Fibroblast of peridontal ligament (primary cell): ENCODE measurements around the gene MTUS2.

Experiments
- DNase-seq: peaks from one replicate; pipeline ENCODE4 v3.0.0-alpha.2; 2010; ENCODE audit errors: extremely low read depth

The MTUS2 gene

GRCh38 chr13:29508130-29508875, 688.2 kb downstream of the MTUS2 start:
- DNase-seq, result peak; percentile 86

- DNase-seq, result no peak
Measured at GRCh38 chr13:29508876-29509252, 688.7 kb downstream of the MTUS2 start.

GRCh38 chr13:29509999-29510589, 690.0 kb downstream of the MTUS2 start:
- peak; percentile 27 for DNase-seq

- no peak for DNase-seq
Measured at GRCh38 chr13:29510651-29511084, 690.5 kb downstream of the MTUS2 start.

- no peak for DNase-seq
Measured at GRCh38 chr13:29511106-29511796, 691.1 kb downstream of the MTUS2 start.

GRCh38 chr13:29511980-29512379, 691.8 kb downstream of the MTUS2 start:
- peak; percentile 35 for DNase-seq

- no peak for DNase-seq
Measured at GRCh38 chr13:29513002-29513980, 693.2 kb downstream of the MTUS2 start.

GRCh38 chr13:29513981-29514719, 694.0 kb downstream of the MTUS2 start:
- DNase-seq, result no peak

GRCh38 chr13:29514720-29515310, 694.7 kb downstream of the MTUS2 start:
- DNase-seq, result no peak

GRCh38 chr13:29515372-29515771, 695.2 kb downstream of the MTUS2 start:
- DNase-seq, result no peak

GRCh38 chr13:29516012-29516411, 695.9 kb downstream of the MTUS2 start:
- no peak for DNase-seq

- DNase-seq, result no peak
Measured at GRCh38 chr13:29516880-29517279, 696.7 kb downstream of the MTUS2 start.

- no peak for DNase-seq
Measured at GRCh38 chr13:29519921-29520320, 699.8 kb downstream of the MTUS2 start.

- DNase-seq, result peak; percentile 91
Measured at GRCh38 chr13:29520671-29521070, 700.5 kb downstream of the MTUS2 start.

GRCh38 chr13:29521336-29521735, 701.2 kb downstream of the MTUS2 start:
- DNase-seq, result no peak

GRCh38 chr13:29522044-29522685, 702.0 kb downstream of the MTUS2 start:
- DNase-seq, result peak; percentile 98

- DNase-seq, result no peak
Measured at GRCh38 chr13:29523199-29523961, 703.2 kb downstream of the MTUS2 start.

- DNase-seq, result no peak
Measured at GRCh38 chr13:29524176-29524575, 704.0 kb downstream of the MTUS2 start.

- DNase-seq, result no peak
Measured at GRCh38 chr13:29524641-29525040, 704.5 kb downstream of the MTUS2 start.
